Measurements from ENCODE around the gene SLC40A1. TPM values are rescaled to one million over a fixed set of nuclear protein-coding genes. Genes with fewer than 3 reads are reported as not detected.

Gene SLC40A1
- total RNA-seq, 6 experiments from 2014 or later, result 101 to 289 (median 134) TPM

- 26% methylated on average over 2 of the region's 2 CpGs for WGBS (ENCODE audit: insufficient coverage, low coverage, low lambda C conversion rate, missing lambda C conversion rate)
- H3K27ac ChIP-seq, result peak overlapping the region; percentile 77 to 84 (median 78)
- no peaks in the 10 kb centered on the region for H3K27me3 ChIP-seq
- TF ChIP-seq POLR2A (IDR thresholded peaks at IDR 0.05), result no peak
- TF ChIP-seq, protein P1, sequence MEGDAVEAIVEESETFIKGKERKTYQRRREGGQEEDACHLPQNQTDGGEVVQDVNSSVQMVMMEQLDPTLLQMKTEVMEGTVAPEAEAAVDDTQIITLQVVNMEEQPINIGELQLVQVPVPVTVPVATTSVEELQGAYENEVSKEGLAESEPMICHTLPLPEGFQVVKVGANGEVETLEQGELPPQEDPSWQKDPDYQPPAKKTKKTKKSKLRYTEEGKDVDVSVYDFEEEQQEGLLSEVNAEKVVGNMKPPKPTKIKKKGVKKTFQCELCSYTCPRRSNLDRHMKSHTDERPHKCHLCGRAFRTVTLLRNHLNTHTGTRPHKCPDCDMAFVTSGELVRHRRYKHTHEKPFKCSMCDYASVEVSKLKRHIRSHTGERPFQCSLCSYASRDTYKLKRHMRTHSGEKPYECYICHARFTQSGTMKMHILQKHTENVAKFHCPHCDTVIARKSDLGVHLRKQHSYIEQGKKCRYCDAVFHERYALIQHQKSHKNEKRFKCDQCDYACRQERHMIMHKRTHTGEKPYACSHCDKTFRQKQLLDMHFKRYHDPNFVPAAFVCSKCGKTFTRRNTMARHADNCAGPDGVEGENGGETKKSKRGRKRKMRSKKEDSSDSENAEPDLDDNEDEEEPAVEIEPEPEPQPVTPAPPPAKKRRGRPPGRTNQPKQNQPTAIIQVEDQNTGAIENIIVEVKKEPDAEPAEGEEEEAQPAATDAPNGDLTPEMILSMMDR (IDR thresholded peaks at IDR 0.05), result no peak
- no peaks in the 10 kb centered on the region for H3K9me3 ChIP-seq
- DNase-seq (no peak), ATAC-seq (peak in 3 of 4 donors; percentile 4 to 8 (median 4))
- H3K36me3 ChIP-seq, result no peaks in the 10 kb centered on the region
- intact Hi-C loops (cut with DNase I), result no loop called here
- H3K4me3 ChIP-seq, result no peak overlapping the region
- peaks cover 0 to 79% (median 26%) of the 10 kb centered on the region in 4 donors for H3K4me1 ChIP-seq
These were observed 27.6 kb downstream of the SLC40A1 start for GRCh38 chr2:189552991-189553404.

DNA sequence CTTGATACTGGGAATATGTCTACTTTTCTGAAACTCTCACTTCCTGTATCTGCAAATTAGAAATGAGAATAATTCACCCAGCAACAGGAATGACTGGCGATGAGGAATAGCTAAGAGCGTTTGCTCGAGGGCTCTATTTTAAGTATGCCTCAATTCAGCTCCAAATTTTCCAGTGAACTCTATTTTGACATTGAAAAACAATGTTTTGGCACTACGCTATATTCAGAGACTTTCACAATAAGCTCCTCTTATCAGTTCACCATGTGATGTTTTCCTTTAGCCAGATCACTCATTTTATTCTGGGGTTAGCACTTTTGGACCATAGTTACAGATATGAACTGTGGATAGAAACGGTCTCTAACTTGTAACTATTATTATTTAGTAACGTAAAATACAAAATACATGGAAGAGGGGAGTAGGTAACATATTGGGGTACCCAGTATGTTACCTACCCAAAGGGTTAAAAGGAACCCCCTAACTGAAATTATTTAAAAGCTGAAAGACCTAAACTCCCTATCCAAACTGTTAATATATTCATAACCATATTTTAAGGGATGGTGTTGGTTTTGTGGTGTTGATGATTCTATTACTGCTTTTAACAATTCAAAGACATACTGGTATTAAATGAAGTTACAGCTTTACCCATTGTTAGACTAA lies 28.1 kb downstream of the SLC40A1 start:
- no peak overlapping the region for H3K4me3 ChIP-seq
- H3K36me3 ChIP-seq, result no peaks in the 10 kb centered on the region
- TF ChIP-seq, protein P1 (IDR thresholded peaks at IDR 0.05), result no peak
- peak; percentile 8 for TF ChIP-seq POLR2A (IDR thresholded peaks at IDR 0.05)
- intact Hi-C loops (cut with DNase I), result no loop called here
- H3K4me1 ChIP-seq, result peaks cover 0 to 79% (median 26%) of the 10 kb centered on the region in 4 donors
- peak overlapping the region; percentile 77 to 84 (median 78) for H3K27ac ChIP-seq
- ATAC-seq (peak; percentile 62 to 82 (median 74)), DNase-seq (no peak)
- no peaks in the 10 kb centered on the region for H3K27me3 ChIP-seq
- H3K9me3 ChIP-seq, result no peaks in the 10 kb centered on the region
- 4% methylated on average over 6 of the region's 6 CpGs for WGBS (ENCODE audit: insufficient coverage, low coverage, low lambda C conversion rate, missing lambda C conversion rate)

DNA sequence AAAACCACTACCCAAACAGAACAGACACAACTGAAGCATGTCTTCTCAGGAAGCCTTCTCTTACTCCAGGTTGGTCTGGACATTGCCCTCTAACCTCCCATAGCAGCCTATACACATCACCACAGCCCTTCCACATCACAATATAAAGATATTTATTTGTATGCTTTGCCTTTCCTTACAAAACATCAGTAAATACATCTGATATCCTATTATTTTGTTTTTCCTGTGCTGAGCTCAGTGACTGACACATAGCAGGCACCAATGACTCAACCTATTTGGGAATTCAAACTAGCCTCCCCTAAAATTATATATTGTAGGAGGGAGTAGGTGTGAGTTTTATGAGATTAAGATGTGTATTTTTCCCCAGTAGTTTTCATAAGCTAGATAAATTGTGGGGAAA lies 28.8 kb downstream of the SLC40A1 start:
- no peaks in the 10 kb centered on the region for H3K27me3 ChIP-seq
- peaks cover 0 to 77% (median 25%) of the 10 kb centered on the region in 4 donors for H3K4me1 ChIP-seq
- H3K36me3 ChIP-seq, result no peaks in the 10 kb centered on the region
- ATAC-seq (peak in 2 of 4 donors; percentile 2 to 5), DNase-seq (no peak)
- peak overlapping the region; percentile 77 to 84 (median 78) for H3K27ac ChIP-seq
- no peaks in the 10 kb centered on the region for H3K9me3 ChIP-seq
- H3K4me3 ChIP-seq, result no peak overlapping the region
- intact Hi-C loops (cut with DNase I), result no loop called here
- no peak for TF ChIP-seq POLR2A (IDR thresholded peaks at IDR 0.05)
- TF ChIP-seq, protein P1 (IDR thresholded peaks at IDR 0.05), result no peak

DNA sequence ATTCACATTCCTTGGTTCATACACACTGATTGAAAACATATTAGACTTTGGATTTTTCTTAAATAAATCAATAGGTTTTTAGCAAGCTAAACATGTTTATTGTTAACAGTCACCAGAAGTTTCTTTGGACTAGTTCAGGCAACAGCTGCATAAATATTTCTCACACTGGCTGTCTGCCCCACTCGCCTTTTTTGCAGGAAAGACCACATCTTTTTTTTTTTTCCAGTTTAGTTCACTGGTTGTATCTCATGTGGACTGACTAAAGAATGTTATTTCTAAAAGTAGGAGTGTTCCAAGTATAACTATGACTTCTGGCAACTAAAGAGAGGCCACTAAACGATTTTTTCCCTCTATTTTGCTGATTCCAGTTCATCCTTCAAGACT lies 31.1 kb downstream of the SLC40A1 start:
- H3K4me3 ChIP-seq, result no peak overlapping the region
- DNase-seq, result no peak
- no peak for TF ChIP-seq POLR2A (IDR thresholded peaks at IDR 0.05)
- TF ChIP-seq, protein P1 (IDR thresholded peaks at IDR 0.05), result no peak
- H3K4me1 ChIP-seq, result peaks cover 0 to 56% (median 22%) of the 10 kb centered on the region in 4 donors
- H3K9me3 ChIP-seq, result no peaks in the 10 kb centered on the region
- WGBS (ENCODE audit: insufficient coverage, low coverage, low lambda C conversion rate, missing lambda C conversion rate), result 17% methylated on average over 2 of the region's 2 CpGs
- intact Hi-C loops (cut with DNase I), result no loop called here
- peak; percentile 8 to 44 (median 30) for ATAC-seq
- no peaks in the 10 kb centered on the region for H3K27me3 ChIP-seq
- H3K27ac ChIP-seq, result peak overlapping the region; percentile 13 to 84 (median 61)
- H3K36me3 ChIP-seq, result no peaks in the 10 kb centered on the region
